ENCODE results near the gene SUSD6.

GRCh38 chr14:69705706-69706105 lies 94.3 kb downstream of the SUSD6 start:
- TF ChIP-seq, protein P1, sequence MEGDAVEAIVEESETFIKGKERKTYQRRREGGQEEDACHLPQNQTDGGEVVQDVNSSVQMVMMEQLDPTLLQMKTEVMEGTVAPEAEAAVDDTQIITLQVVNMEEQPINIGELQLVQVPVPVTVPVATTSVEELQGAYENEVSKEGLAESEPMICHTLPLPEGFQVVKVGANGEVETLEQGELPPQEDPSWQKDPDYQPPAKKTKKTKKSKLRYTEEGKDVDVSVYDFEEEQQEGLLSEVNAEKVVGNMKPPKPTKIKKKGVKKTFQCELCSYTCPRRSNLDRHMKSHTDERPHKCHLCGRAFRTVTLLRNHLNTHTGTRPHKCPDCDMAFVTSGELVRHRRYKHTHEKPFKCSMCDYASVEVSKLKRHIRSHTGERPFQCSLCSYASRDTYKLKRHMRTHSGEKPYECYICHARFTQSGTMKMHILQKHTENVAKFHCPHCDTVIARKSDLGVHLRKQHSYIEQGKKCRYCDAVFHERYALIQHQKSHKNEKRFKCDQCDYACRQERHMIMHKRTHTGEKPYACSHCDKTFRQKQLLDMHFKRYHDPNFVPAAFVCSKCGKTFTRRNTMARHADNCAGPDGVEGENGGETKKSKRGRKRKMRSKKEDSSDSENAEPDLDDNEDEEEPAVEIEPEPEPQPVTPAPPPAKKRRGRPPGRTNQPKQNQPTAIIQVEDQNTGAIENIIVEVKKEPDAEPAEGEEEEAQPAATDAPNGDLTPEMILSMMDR (IDR thresholded peaks at IDR 0.05) = no peak
- no peak for TF ChIP-seq EP300 (IDR thresholded peaks at IDR 0.05)
- TF ChIP-seq POLR2A (IDR thresholded peaks at IDR 0.05) = no peak
